H1 (cell line): ENCODE data around the gene RAP1A. TPM values are rescaled to one million over a fixed set of nuclear protein-coding genes. Genes with fewer than 3 reads are reported as not detected.

Experiments used
- CTCF ChIA-PET: fragments of 300-600 bp; sonication (Branson Sonifier 250); formaldehyde crosslinking; loops from one replicate; lab custom pipeline; 2021; ENCODE audit not compliant: partially characterized antibody; lab: Charles Lee
- POLR2A ChIA-PET: fragments of 300-600 bp; sonication (Branson Sonifier 250); formaldehyde crosslinking; loops from one replicate; lab custom pipeline; 2021; ENCODE audit warnings: inconsistent platforms; ENCODE audit not compliant: partially characterized antibody; lab: Charles Lee
- DNase-seq, 2 experiments: peaks; one replicate each; pipeline versions ENCODE4 v3.0.0 to v3.0.0-alpha.2; 2010 to 2022; ENCODE audit warnings: low spot score in 2 of 2, low read depth in 1 of 2, mixed read lengths in 1 of 2
- FAIRE-seq: peaks from 2 replicates; lab custom pipeline; 2011; peaks lifted over from hg19 to GRCh38; lab: Jason Lieb, UNC
- H2AFZ ChIP-seq: 2 replicates; pipeline ENCODE4 v1.8.1; 2012; ENCODE audit warnings: low read length, inconsistent platforms
- H2AK5ac ChIP-seq: 2 replicates; pipeline ENCODE4 v1.6.1; 2013; ENCODE audit warnings: low read depth, low read length
- H2BK120ac ChIP-seq: replicated peaks from 2 replicates; pipeline ENCODE3; 2013; ENCODE audit warnings: low read depth, low read length, inconsistent platforms
- H2BK12ac ChIP-seq: 2 replicates; pipeline ENCODE4 v1.6.1; 2013; ENCODE audit warnings: low read depth, low read length
- H2BK15ac ChIP-seq: 2 replicates; pipeline ENCODE4 v1.6.1; 2013; ENCODE audit warnings: low read length
- H2BK20ac ChIP-seq: 2 replicates; pipeline ENCODE4 v1.6.1; 2013; ENCODE audit warnings: low read length
- H2BK5ac ChIP-seq: 2 replicates; pipeline ENCODE4 v1.6.1; 2013; ENCODE audit warnings: low read depth, low read length
- H3K14ac ChIP-seq: 2 replicates; pipeline ENCODE4 v1.6.1; 2013; ENCODE audit warnings: inconsistent platforms; ENCODE audit not compliant: insufficient read length
- H3K18ac ChIP-seq: 2 replicates; pipeline ENCODE4 v1.6.1; 2013; ENCODE audit warnings: low read length; ENCODE audit errors: extremely low read depth
- H3K23ac ChIP-seq: 2 replicates; pipeline ENCODE4 v1.6.1; 2013; ENCODE audit warnings: inconsistent platforms; ENCODE audit not compliant: insufficient read length
- H3K23me2 ChIP-seq: 2 replicates; pipeline ENCODE4 v1.6.1; 2013; ENCODE audit warnings: low read depth, low read length
- H3K27ac ChIP-seq: 2 replicates; pipeline ENCODE4 v1.6.1; 2011; ENCODE audit warnings: low read depth, low read length, inconsistent platforms
- H3K27me3 ChIP-seq, 4 experiments: replicated peaks in 1 of 4; 1 replicate in 1 of 4; 2 replicates in 3 of 4; pipeline versions ENCODE4 v1.6.1 to v1.8.1; 2011 to 2013; ENCODE audit warnings: low read length in 3 of 4, mild to moderate bottlenecking in 3 of 4, inconsistent platforms in 2 of 4, mixed read lengths in 2 of 4, moderate library complexity in 1 of 4; ENCODE audit not compliant: control insufficient read depth in 3 of 4, insufficient read depth in 3 of 4; ENCODE audit errors: extremely low read depth in 1 of 4
- H3K36me3 ChIP-seq, 4 experiments: 2 replicates each; pipeline versions ENCODE4 v1.6.1 to v1.8.1; 2011 to 2013; ENCODE audit warnings: mild to moderate bottlenecking in 4 of 4, low read length in 3 of 4, moderate library complexity in 2 of 4, control low read depth in 1 of 4, inconsistent platforms in 1 of 4; ENCODE audit not compliant: insufficient read depth in 4 of 4, control insufficient read depth in 2 of 4
- H3K4ac ChIP-seq: replicated peaks from 2 replicates; pipeline ENCODE3; 2013; ENCODE audit warnings: low read length, low read depth, mixed read lengths, inconsistent platforms; ENCODE audit not compliant: insufficient read length
- H3K4me1 ChIP-seq, 4 experiments: replicated peaks in 1 of 4; 1 replicate in 1 of 4; 2 replicates in 3 of 4; pipeline versions ENCODE4 v1.6.1 to v1.8.1; 2011 to 2013; ENCODE audit warnings: low read length in 3 of 4, inconsistent platforms in 2 of 4, mixed read lengths in 1 of 4; ENCODE audit not compliant: insufficient read depth in 4 of 4, control insufficient read depth in 3 of 4
- H3K4me2 ChIP-seq, 2 experiments: 2 replicates each; pipeline versions ENCODE4 v1.6.1 to v1.8.1; 2011 to 2013; ENCODE audit warnings: low read depth in 2 of 2, low read length in 2 of 2, control low read depth in 1 of 2, inconsistent platforms in 1 of 2, mild to moderate bottlenecking in 1 of 2; ENCODE audit not compliant: insufficient read depth in 1 of 2
- H3K4me3 ChIP-seq, 4 experiments: fragments of 200-600, 300-600 bp in 1 of 4; sonication (generic), shearing (Covaris generic), sonication (Bioruptor Twin) in 1 of 4; 2 replicates each; pipeline versions ENCODE4 v1.5.1 to v1.8.1; 2011 to 2016; ENCODE audit warnings: low read length in 4 of 4, low read depth in 3 of 4, control low read depth in 2 of 4, inconsistent platforms in 2 of 4, mild to moderate bottlenecking in 2 of 4, mixed read lengths in 1 of 4, moderate library complexity in 1 of 4; ENCODE audit not compliant: insufficient read depth in 2 of 4; ENCODE audit errors: extremely low read depth in 1 of 4
- H3K56ac ChIP-seq: replicated peaks from 2 replicates; pipeline ENCODE3; 2013; ENCODE audit warnings: low read depth, mild to moderate bottlenecking, mixed read lengths, low read length, inconsistent platforms; ENCODE audit not compliant: insufficient read length
- H3K79me1 ChIP-seq: 2 replicates; pipeline ENCODE4 v1.6.1; 2013; ENCODE audit warnings: low read depth, low read length, control low read depth
- H3K79me2 ChIP-seq, 2 experiments: 2 replicates each; pipeline versions ENCODE4 v1.6.1 to v1.8.1; 2012 to 2013; ENCODE audit warnings: low read length in 2 of 2, mild to moderate bottlenecking in 2 of 2, inconsistent platforms in 1 of 2; ENCODE audit not compliant: insufficient read depth in 2 of 2, control insufficient read depth in 1 of 2
- H3K9ac ChIP-seq, 4 experiments: replicated peaks in 1 of 4; 1 replicate in 1 of 4; 2 replicates in 3 of 4; pipeline versions ENCODE4 v1.6.1 to v1.8.1; 2011 to 2013; ENCODE audit warnings: low read depth in 3 of 4, low read length in 3 of 4, control low read depth in 2 of 4, mild to moderate bottlenecking in 2 of 4, moderate library complexity in 2 of 4, inconsistent platforms in 1 of 4; ENCODE audit errors: extremely low read depth in 1 of 4
- H3K9me3 ChIP-seq, 2 experiments: 2 replicates each; pipeline versions ENCODE4 v1.6.1 to v1.8.1; 2012 to 2013; ENCODE audit warnings: mild to moderate bottlenecking in 2 of 2, moderate library complexity in 2 of 2, control low read depth in 1 of 2, inconsistent platforms in 1 of 2, low read depth in 1 of 2, low read length in 1 of 2, mixed read lengths in 1 of 2; ENCODE audit not compliant: insufficient read depth in 2 of 2
- H4K20me1 ChIP-seq, 2 experiments: replicated peaks in 1 of 2; 2 replicates each; pipeline versions ENCODE3 to v1.8.1; 2011 to 2013; ENCODE audit warnings: inconsistent platforms in 2 of 2, low read length in 2 of 2, mild to moderate bottlenecking in 1 of 2; ENCODE audit not compliant: insufficient read depth in 2 of 2, control insufficient read depth in 1 of 2
- H4K5ac ChIP-seq: 2 replicates; pipeline ENCODE4 v1.6.1; 2013; ENCODE audit warnings: low read length, low read depth, mixed read lengths, inconsistent platforms; ENCODE audit not compliant: insufficient read length
- H4K8ac ChIP-seq: 2 replicates; pipeline ENCODE4 v1.8.0; 2013; ENCODE audit warnings: mild to moderate bottlenecking, moderate library complexity, low read length, inconsistent platforms; ENCODE audit not compliant: insufficient read depth; ENCODE audit errors: extremely low read depth
- H4K91ac ChIP-seq: replicated peaks from 2 replicates; pipeline ENCODE3; 2013; ENCODE audit warnings: low read length, mixed read lengths, inconsistent platforms; ENCODE audit not compliant: insufficient read length
- CHD2 ChIP-seq: IDR thresholded peaks from 2 replicates; pipeline ENCODE4 v1.6.1; 2012; ENCODE audit warnings: low read length, improper control_type of control experiment
- KDM1A ChIP-seq: fragments of 200-600, 300-600 bp; sonication (generic); IDR thresholded peaks from 2 replicates; pipeline ENCODE4 v1.7.1; 2016; ENCODE audit warnings: mild to moderate bottlenecking, low read length, borderline replicate concordance
- WGBS, 2 experiments: shearing (Covaris generic) in 1 of 2; methylation state at CpG; one replicate each; pipeline versions ENCODE4 v1.1.6 to v1.1.7; 2013 to 2015; ENCODE audit warnings: low lambda C conversion rate in 2 of 2, mixed read lengths in 2 of 2, inconsistent platforms in 1 of 2, low coverage in 1 of 2, missing lambda C conversion rate in 1 of 2; ENCODE audit not compliant: insufficient replicate concordance in 2 of 2, insufficient coverage in 1 of 2, insufficient read length in 1 of 2; ENCODE audit errors: extremely low coverage in 1 of 2, missing lambda C conversion rate in 1 of 2; 5-methylcytosine and 5-hydroxymethylcytosine counted together
- polyA plus RNA-seq, 7 experiments: library from polyadenylated mRNA; depleted of rRNA in 3 of 7; stranded (reverse) in 5 of 7; unstranded in 2 of 7; fragments of >200 nt in 5 of 7; fragments of 200-250 nt in 2 of 7; gene quantifications; 1 replicate in 5 of 7; 2 replicates in 1 of 7; 4 replicates in 1 of 7; pipeline versions ENCODE4 v1.2.1 to v1.2.3, GENCODE V29; 2011 to 2013; ENCODE audit warnings: missing spikeins in 2 of 7, mixed read lengths in 2 of 7
- total RNA-seq: library from RNA; stranded (reverse); fragmentation: NEBNext Ultra II Directional; extraction: Animal tissue kit (Norgen Biotek cat#: 25700); gene quantifications from 2 replicates; pipeline ENCODE4 v1.2.1, GENCODE V29; 2021

Gene RAP1A
- total and polyA plus RNA-seq, 2 of the 8 experiments (the other 6 are each of a cell fraction or from before 2014, with no cell fraction given): 10.9 to 35.8 TPM

DNA sequence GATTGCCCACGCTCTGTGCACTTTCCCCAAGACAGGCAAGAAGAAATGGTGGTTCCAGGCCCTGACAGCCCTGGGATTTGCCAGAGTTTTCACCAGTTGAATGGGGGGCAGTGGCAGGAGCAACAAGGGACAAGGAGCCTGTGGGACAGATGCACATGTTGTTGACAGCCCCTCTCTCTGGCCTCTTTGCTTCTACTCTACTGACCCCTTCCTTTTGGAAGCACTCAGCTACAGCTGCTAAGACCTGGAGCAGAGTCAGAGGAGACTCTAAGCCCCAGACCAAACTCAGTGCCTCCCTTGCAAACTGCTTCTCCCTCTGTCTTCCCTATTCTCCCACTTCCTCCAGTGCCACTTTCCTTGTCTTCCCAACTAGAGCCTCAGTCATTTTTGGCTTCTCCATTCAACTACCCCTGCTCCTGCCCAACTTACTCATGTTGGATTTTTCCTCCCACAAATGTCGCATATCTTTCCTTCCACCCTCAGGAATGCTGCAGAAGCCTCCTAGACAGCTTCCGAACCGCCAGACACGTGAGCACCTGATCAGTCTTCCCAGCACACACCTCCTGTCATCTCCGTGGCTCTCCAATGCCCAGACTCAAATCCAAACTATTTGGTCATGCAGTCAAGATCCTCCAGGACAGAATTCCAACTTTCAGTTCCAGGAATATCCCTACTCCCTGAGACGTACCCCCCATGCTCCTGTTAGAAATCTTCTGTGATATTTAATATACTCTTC, 110.5 kb downstream of the RAP1A start:
- Histone ChIP-seq H3K4me2 (no peak overlapping the region), H3K9ac (no peak overlapping the region), H4K91ac (no peak overlapping the region), H3K4me3 (no peak overlapping the region), H2BK20ac (no peak overlapping the region), H2BK12ac (no peak overlapping the region), H4K8ac (no peak overlapping the region), H2BK120ac (no peak overlapping the region), H3K56ac (no peak overlapping the region), H3K18ac (no peak overlapping the region), H3K4ac (no peak overlapping the region), H3K79me2 (peaks cover 0 to 41% of the 10 kb centered on the region in 2 experiments; a peak in 3 of 4 replicates), H3K14ac (no peak overlapping the region), H4K20me1 (peaks cover 3% of the 10 kb centered on the region in 2 experiments), H3K36me3 (peaks cover 0 to 5% (median 2%) of the 10 kb centered on the region in 4 experiments; a peak in 4 of 8 replicates), H2AK5ac (no peak overlapping the region), H3K23me2 (no peaks in the 10 kb centered on the region; the same call in 1 of the 2 replicates), H3K27ac (no peak overlapping the region), H3K79me1 (peaks cover 17% of the 10 kb centered on the region), H3K9me3 (no peaks in the 10 kb centered on the region), H3K27me3 (no peaks in the 10 kb centered on the region; a peak in 1 of 7 replicates), H2BK5ac (no peak overlapping the region), H4K5ac (no peak overlapping the region), H2AFZ (no peak overlapping the region), H3K4me1 (peaks cover 0 to 18% (median 6%) of the 10 kb centered on the region in 4 experiments; a peak in 6 of 7 replicates), H2BK15ac (0 out of 2 replicates have a peak overlapping the region, but pooled peaks have one; percentile 40), H3K23ac (no peak overlapping the region)
- no peak for FAIRE-seq
- WGBS, 2 experiments: 87% methylated on average over 7 of the region's 7 CpGs; no CpG with 5 or more reads in 1 of the 2 experiments
- ChIA-PET POLR2A (interaction anchor here (18.0 to 19.0 kb wide), 2 partner anchors 7 to 9 kb away, joined by 343 read pairs; partner anchors contain the start of gene INKA2), CTCF (interaction anchor here (1.5 to 42.0 kb wide), 3 partner anchors 0 to 38 kb away, joined by 3 to 1070 read pairs (median 1070); partner anchors contain the start of genes DDX20 and INKA2)
- DNase-seq: no peak
- no peak for TF ChIP-seq CHD2
- no peak for TF ChIP-seq KDM1A
